ENCODE data around the gene SAMD14.
"Not testable (repeated sequence)": the region's sequence is repeated elsewhere in the genome, so short reads cannot be mapped to it uniquely, and the experiment has no call there.

Gene SAMD14

GRCh38 chr17:50070908-50071680 is 58.9 kb downstream of the SAMD14 start:
- DNase-seq, result no peak

DNA sequence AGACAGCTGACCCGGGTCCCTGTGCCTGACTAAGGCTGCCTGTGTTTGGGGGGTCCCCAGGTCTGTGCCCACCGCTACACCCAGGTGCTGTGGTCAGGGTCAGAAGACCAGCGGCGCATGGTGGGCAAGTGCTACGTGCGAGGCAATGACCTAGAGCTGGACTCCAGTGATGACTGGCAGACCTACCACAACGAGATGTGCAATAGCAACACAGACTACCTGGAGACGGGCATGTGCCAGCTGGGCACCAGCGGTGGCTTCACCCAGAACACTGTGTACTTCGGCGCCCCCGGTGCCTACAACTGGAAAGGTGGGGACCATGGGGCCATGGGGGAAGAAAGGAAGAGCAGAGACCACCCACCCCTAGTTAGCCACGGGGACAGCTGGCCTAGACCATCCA is 62.0 kb downstream of the SAMD14 start:
- DNase-seq, result no peak

GRCh38 chr17:50066995-50067394 is 63.0 kb downstream of the SAMD14 start:
- no peak for DNase-seq

DNA sequence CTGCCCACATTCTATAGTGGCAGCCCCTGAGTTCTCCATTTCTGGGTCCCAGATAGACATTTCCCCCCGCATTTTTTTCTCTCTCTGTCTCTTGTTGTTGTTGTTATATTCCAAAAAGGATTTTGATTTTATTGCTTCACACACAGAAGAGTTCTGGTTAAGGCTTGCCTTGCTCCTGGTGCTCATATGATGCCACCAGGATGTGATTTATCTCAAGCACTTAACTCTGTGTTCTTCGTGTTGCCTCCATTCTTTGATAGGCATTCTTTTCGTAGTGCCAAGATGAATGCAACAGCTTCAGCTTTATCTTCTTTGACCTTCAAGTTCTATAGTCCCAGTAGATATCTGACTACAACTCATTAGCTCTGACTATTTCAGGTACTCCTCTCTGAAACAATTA is 64.9 kb downstream of the SAMD14 start:
- DNase-seq, result no peak

DNA sequence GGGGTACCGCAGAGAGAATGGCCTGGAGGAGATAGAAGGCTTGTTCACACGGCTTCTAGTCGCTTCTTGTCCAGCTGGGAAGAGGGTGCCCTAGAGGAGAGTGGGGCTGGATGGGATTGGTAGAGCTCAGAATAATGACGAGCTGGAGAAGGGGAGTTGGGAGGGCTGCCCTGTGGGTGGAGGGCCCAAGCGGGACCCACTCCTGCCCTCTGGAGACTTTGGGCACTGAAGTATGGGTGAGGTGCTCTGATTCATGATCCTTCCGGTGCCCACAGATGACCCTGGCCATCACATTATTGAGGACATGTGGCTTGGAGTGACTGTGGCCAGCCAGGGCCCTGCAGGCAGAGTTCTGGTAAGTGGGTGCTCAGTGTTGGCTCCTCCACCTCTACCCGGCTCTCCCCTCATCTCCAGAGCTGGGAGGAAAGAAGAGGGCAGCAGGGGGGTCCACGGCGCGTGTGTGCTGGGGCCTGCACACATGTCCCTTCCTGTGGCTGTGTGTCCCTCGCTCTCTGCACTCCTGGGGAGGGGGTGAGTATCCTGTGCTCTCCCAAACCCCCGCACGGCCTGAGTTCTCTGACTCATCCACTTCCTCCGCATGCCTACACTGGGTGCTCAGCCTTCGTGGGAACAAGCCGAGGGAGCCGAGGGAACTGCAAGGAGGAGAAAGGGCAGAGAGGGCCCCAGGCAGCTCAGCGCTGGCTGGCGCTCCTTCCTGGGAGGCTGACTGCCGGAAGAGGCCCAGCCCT is 65.5 kb downstream of the SAMD14 start:
- no peak for DNase-seq

- DNase-seq, result no peak
These were observed 66.3 kb downstream of the SAMD14 start for GRCh38 chr17:50063561-50064252.

- no peak for DNase-seq
These were observed 67.4 kb downstream of the SAMD14 start for GRCh38 chr17:50062293-50063243.

DNA sequence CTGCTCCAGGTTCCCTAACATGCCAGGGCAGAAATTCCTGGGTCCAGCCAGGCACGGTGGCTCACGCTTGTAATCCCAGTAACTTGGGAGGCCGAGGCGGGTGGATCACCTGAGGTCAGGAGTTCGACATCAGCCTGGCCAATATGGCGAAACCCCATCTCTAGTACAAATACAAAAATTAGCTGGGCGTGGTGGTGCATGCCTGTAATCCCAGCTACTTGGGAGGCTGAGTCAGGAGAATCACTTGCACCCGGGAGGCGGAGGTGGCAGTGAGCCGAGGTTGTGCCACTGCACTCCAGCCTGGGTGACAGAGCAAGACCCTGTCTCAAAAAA is 68.3 kb downstream of the SAMD14 start:
- not testable (repeated sequence) for DNase-seq

DNA sequence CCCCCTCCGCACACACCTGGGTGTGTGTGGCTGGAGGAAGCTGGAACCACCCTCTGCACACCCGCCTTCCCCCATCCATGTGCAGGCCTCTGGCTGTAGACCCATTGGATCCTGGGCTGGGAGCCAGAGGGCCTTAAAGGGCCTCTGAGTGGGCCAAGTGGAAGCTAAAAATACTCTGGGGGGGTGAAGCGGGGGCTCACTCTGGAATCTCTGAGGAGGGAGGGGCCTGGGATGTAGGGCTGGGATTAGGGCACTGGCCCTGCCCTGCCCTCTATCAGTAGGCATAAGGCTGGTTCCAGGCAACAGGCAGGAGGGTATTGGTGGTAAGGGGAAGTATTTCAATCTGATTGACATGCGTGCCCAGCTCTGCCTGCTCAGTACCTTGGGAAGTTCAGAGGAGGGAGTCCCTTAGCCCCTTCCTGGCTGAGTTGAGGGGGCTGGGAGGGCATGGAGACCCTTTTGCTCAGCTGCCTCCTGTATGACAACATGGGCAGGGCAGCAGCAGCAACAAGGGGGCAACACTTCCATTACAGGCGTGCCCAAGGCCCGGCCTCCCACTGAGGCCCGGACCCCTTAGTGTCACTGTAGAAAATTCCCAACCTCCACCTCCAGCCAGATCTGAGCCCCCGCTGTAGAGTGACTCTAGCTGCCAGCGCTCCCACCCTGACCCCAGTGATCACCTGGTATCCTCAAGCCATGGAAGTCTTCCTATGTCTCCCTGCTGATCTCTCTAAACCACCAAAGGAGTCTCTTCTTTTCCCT is 68.8 kb downstream of the SAMD14 start:
- no peak for DNase-seq

All from activated T-cell treated with anti-CD3 and anti-CD28 coated beads for 4 hours (primary cell).